Fibroblast of lung (primary cell): ENCODE measurements around the gene ATP11A.

Source experiments
- EZH2 ChIP-seq: IDR thresholded peaks from 2 replicates; pipeline ENCODE4 v1.5.1; 2012; ENCODE audit warnings: low read length, control low read depth, mild to moderate bottlenecking; ENCODE audit errors: missing control alignments
- TF ChIP-seq, protein P1 (sequence below), 2 donors: IDR thresholded peaks in 1 of 2; conservative IDR thresholded peaks in 1 of 2; 1 replicate in 1 of 2; 2 replicates in 1 of 2; pipeline ENCODE4 v1.5.1; 2011 to 2012; ENCODE audit warnings: low read length in 2 of 2, control low read depth in 1 of 2, inconsistent platforms in 1 of 2, low read depth in 1 of 2, mild to moderate bottlenecking in 1 of 2

DNA sequence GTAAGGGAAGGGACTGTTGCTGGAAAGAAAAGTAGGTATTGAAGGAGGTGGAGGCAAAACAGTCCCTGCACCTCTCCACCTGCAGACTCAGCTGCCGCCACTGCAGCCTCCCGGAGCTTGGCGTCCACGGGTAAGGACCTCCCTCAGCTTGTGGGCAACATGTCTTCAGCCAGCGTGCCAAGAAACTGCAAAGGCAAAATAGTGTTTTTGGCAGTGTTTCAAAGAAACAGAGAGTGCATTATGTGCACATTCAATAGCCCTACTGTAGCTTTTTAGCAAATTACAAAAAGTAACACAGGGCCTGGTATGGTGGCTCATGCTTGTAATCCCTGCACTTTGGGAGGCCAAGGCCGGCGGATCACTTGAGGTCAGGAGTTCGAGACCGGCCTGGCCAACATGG, 57.4 kb downstream of the ATP11A start:
- TF ChIP-seq, protein P1, sequence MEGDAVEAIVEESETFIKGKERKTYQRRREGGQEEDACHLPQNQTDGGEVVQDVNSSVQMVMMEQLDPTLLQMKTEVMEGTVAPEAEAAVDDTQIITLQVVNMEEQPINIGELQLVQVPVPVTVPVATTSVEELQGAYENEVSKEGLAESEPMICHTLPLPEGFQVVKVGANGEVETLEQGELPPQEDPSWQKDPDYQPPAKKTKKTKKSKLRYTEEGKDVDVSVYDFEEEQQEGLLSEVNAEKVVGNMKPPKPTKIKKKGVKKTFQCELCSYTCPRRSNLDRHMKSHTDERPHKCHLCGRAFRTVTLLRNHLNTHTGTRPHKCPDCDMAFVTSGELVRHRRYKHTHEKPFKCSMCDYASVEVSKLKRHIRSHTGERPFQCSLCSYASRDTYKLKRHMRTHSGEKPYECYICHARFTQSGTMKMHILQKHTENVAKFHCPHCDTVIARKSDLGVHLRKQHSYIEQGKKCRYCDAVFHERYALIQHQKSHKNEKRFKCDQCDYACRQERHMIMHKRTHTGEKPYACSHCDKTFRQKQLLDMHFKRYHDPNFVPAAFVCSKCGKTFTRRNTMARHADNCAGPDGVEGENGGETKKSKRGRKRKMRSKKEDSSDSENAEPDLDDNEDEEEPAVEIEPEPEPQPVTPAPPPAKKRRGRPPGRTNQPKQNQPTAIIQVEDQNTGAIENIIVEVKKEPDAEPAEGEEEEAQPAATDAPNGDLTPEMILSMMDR (conservative IDR thresholded peaks at IDR 0.05 in 1 of 2, IDR thresholded peaks at IDR 0.05 in 1 of 2; ENCODE audit: low read depth in 1 of 2, low read length in 2 of 2): no peak
- no peak for TF ChIP-seq EZH2
